SW 1271 (cell line): ENCODE data around the gene ACOXL.

Experiments
- DNase-seq, 2 experiments: peaks; one replicate each; lab custom pipeline; 2025; lab: John Stamatoyannopoulos, UW

Gene ACOXL

GRCh38 chr2:110794390-110794789 lies 62.0 kb downstream of the ACOXL start:
- DNase-seq = no peak

GRCh38 chr2:110794951-110795350 lies 62.6 kb downstream of the ACOXL start:
- DNase-seq = no peak

- DNase-seq = no peak
Observed at GRCh38 chr2:110796716-110797301, 64.4 kb downstream of the ACOXL start.

GRCh38 chr2:110799376-110799775 lies 67.0 kb downstream of the ACOXL start:
- DNase-seq = no peak

- DNase-seq = no peak
Observed at GRCh38 chr2:110800611-110801402, 68.4 kb downstream of the ACOXL start.

- DNase-seq = no peak
Observed at GRCh38 chr2:110802208-110802932, 70.0 kb downstream of the ACOXL start.

GRCh38 chr2:110804433-110804832 lies 72.1 kb downstream of the ACOXL start:
- DNase-seq = no peak

GRCh38 chr2:110804915-110805314 lies 72.5 kb downstream of the ACOXL start:
- DNase-seq = no peak

GRCh38 chr2:110805894-110806452 lies 73.6 kb downstream of the ACOXL start:
- no peak for DNase-seq

- DNase-seq = no peak
Observed at GRCh38 chr2:110807522-110807921, 75.1 kb downstream of the ACOXL start.

GRCh38 chr2:110810404-110810803 lies 78.0 kb downstream of the ACOXL start:
- DNase-seq = no peak

- DNase-seq = no peak
Observed at GRCh38 chr2:110812726-110813645, 80.6 kb downstream of the ACOXL start.

- no peak for DNase-seq
Observed at GRCh38 chr2:110813896-110814295, 81.5 kb downstream of the ACOXL start.

- DNase-seq = no peak
Observed at GRCh38 chr2:110815938-110816337, 83.6 kb downstream of the ACOXL start.

- no peak for DNase-seq
Observed at GRCh38 chr2:110816404-110817365, 84.3 kb downstream of the ACOXL start.

- DNase-seq = no peak
Observed at GRCh38 chr2:110818767-110819481, 86.6 kb downstream of the ACOXL start.

GRCh38 chr2:110819711-110820110 lies 87.3 kb downstream of the ACOXL start:
- DNase-seq = no peak

- no peak for DNase-seq
Observed at GRCh38 chr2:110820128-110820527, 87.8 kb downstream of the ACOXL start.

GRCh38 chr2:110823165-110823564 lies 90.8 kb downstream of the ACOXL start:
- DNase-seq = no peak

GRCh38 chr2:110827511-110827910 lies 95.1 kb downstream of the ACOXL start:
- DNase-seq = no peak
